AG08395 (cell line): ENCODE results near the gene ADCYAP1.
"Not testable (repeated sequence)": the region's sequence is repeated elsewhere in the genome, so short reads cannot be mapped to it uniquely, and the experiment has no call there.

ENCODE experiments used
- DNase-seq: peaks from one replicate; pipeline ENCODE4 v3.0.0; 2012; ENCODE audit warnings: mixed read lengths, low spot score

Gene ADCYAP1

GRCh38 chr18:904218-905090, at the start of gene ADCYAP1:
ADCYAP1 (plus strand) TSS chr18:904871; CDS start chr18:905387, 516 bp downstream.
- no peak for DNase-seq

GRCh38 chr18:857986-858385, 46.7 kb upstream of the ADCYAP1 start:
- no peak for DNase-seq

DNA sequence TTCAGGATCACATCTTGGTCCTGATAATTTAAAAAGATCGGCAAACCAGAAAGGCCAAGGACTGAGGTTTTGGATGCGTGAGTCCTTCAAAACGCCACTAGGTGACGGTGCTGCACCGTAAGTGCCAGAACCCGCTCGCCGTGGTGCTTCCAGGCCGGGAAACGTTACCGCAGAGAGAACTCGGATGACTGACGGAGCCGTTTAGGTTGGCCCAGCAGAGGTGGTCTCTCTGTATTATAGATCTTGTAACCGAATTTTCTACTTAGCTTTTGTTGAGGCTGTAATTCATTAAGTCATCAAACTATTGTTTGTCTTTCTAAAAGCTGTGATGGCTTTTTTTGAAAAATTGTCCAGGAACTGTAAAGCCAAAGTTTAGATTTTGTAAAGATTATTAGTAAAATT, 39.8 kb upstream of the ADCYAP1 start:
- peak; percentile 75 for DNase-seq

DNA sequence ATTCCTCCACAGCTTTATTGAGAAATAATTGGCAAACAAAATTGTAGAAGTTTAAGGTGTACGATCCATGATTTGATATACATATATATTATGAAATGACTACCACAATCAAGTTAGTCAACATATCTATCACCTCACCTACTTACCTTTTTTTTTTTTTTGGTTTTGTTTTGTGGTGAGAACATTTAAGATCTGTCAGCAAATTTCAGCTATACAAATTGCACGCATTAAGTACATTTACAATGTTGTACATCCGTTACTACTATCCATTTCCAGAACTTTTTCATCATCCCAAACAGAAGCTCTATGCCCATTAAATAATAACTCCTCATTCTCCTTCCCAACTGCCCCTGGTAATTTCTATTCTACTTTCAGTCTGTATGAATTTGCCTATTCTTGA, 37.4 kb upstream of the ADCYAP1 start:
- no peak for DNase-seq

- DNase-seq: not testable (repeated sequence)
Measured at GRCh38 chr18:873426-873825, 31.2 kb upstream of the ADCYAP1 start.

- no peak for DNase-seq
Measured at GRCh38 chr18:875912-876311, 28.8 kb upstream of the ADCYAP1 start.

DNA sequence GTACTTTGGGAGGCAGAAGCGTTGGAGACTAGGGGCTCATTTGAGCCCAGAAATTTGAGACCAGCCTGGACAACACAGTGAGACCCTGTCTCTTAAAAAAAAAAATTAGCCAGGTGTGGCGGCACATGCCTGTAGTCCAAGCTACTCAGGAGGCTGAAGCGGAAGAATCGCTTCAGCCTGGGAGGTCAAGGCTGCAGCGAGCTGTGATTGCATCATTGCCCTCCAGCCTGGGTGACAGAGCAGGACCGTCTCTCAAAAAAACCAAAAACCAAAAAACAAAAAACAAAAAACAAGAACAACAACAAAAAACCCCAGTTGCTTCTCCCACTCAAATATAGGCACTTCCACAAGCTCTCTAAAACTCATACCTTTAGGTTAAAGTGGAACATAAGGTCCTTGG, 27.4 kb upstream of the ADCYAP1 start:
- no peak for DNase-seq

DNA sequence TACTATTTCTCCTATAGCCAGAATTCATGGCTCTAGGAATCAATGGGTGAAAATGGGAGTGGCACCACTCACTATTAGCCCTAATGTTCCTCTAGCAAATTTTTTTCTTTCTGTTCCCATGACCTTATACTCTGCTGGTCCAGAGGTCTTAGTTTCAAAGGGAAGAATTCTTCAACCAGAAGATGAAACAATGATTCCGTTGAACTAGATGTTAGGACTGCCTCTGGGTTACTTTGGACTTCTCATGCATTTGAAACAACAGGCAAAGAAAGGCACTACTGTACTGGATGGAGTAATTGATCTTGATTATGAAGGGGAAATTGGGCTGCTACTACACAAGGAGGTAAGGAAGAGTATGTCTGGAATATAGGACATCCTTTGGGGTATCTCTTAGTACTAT, 18.6 kb upstream of the ADCYAP1 start:
- no peak for DNase-seq

- DNase-seq: no peak
Measured at GRCh38 chr18:887716-888115, 17.0 kb upstream of the ADCYAP1 start.

DNA sequence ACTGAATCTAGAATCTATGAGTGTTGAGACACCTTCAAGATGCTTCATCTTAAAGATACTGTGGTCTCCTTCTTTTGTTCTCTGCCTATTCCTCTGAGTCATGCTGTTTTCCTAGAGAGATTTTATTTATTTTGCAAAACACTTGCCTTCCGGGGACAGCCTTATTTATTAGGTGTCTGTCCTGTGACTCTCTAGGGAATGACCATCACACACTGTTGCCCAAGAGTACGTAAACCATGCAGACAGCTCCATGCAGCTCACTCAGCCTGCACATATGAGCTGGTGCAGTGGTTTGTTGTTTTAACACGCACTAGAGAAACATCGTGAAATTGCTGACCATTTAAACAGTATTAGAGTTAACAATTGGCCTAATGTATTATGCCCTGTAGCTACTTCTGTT, 12.4 kb upstream of the ADCYAP1 start:
- DNase-seq: no peak

DNA sequence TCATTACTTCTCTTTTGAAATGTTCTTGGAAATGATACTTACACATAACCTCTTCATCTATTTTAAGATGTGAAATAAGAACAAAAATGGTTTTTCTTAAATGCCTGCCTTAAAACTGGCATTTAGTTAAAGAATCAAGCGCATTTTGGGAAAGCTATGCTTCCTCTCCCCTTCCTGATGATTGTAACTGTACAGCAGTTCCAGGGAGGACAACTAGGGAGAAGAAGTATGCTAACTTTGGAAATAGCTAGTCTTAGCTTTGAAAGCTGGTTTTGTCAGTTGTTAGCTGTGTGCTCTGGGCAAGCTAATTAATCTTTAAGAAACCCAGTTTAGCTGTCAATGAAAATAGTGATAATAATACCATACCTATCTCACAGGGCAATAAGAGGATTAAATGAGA, 8.4 kb upstream of the ADCYAP1 start:
- DNase-seq: no peak

- DNase-seq: no peak
Measured at GRCh38 chr18:901761-902160, 2.9 kb upstream of the ADCYAP1 start.

DNA sequence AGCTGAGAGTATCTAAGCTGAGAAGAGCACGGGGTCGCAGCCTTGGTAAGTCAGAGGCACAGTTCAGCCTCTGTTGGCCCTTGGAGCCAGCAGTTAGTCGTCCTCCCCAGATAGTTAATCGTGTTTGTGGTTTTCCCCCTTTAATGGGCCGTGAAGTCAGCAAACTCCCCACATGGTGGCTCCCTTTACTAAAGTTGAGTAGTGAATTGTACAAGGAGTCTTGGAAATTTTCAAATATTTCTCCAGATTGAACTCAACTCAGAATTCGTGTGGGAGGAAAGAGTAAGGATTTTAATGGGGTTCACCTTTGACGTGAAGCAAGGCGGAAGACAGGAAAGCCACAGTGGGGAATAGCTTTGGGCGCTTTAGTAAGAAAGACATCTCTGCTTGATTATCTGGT, 2.4 kb upstream of the ADCYAP1 start:
- no peak for DNase-seq

DNA sequence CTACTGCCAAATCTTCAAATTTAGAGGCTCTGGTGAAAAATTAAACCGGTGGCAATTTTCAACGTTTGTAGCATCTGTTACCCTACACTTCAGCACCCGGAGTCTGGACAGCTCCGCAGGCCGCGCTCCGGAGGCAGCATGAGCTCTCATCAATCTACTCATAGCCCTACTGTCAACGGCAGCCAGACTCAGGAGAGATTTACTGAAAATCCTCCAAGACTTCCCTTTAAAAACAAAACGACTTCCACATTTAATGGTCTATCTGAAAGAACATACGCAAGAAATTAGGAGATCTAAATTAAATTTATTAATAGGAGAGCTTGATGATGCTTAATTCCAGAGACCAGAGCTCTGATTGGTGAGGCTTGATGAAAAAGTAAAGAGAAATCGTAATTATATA, 970 bp upstream of the ADCYAP1 start:
- DNase-seq: peak; percentile 33

DNA sequence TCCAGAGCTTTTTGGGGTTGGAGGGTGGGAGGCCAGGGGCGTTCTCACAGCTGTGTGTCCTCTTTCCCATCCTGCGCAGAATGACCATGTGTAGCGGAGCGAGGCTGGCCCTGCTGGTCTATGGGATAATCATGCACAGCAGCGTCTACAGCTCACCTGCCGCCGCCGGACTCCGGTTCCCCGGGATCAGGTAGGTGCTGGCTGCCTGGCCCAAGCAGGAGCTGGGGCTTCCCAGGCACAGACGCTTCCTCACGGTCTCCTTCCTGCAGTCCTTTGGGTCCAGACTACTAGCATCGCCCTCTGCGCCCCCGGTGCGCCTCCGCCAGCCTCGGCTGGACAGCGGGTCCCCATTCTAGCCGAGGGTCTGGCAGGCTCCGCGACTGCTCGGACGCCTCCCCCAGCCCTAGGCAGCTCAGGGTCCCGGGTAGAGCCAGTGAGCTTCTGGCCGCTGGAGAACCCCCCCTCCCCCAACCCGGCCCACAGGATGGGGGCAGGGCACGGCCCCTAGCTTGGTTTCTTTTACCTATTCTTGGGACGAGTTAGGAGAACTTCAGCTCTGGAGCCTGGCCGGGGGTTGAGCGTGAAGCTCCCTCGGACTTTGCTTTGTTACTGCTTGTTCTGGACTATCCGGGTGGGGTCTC, 756 bp downstream of the ADCYAP1 start:
- DNase-seq: no peak

GRCh38 chr18:905948-906415, 1.3 kb downstream of the ADCYAP1 start:
- DNase-seq: no peak

GRCh38 chr18:906416-907114, 1.9 kb downstream of the ADCYAP1 start:
- no peak for DNase-seq

DNA sequence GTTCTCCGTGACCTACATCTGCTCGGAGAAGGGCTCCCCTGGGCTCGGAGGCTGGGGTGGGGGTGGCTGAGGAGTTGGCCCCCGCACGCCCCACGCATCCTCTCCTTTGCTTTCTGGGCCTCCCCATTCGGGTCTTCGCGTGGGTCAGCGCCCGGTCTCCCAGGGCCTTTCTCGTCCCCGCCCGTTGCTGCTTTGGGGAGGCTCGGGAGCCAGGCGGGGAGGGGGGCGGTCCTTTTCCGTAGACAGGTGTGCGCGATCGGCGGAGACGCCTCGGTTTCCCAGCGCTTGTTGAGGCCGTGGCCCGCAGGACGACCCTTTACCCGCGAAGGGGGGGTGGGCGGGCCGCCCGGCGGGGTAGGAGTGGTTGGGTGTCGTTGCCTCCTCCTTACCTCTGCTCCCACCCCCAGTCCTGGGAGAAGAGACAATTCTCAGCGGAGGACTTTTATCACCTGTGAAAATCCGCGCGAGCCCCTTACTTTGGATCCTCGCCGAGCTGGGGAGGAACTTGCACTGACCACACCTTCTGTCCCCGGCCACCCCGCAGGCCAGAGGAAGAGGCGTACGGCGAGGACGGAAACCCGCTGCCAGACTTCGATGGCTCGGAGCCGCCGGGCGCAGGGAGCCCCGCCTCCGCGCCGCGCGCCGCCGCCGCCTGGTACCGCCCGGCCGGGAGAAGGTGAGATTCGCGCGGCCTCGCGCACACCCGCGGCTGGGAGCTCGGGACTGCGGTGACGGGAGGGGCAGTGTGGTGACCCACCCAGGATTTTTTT, 2.6 kb downstream of the ADCYAP1 start:
- DNase-seq: no peak

DNA sequence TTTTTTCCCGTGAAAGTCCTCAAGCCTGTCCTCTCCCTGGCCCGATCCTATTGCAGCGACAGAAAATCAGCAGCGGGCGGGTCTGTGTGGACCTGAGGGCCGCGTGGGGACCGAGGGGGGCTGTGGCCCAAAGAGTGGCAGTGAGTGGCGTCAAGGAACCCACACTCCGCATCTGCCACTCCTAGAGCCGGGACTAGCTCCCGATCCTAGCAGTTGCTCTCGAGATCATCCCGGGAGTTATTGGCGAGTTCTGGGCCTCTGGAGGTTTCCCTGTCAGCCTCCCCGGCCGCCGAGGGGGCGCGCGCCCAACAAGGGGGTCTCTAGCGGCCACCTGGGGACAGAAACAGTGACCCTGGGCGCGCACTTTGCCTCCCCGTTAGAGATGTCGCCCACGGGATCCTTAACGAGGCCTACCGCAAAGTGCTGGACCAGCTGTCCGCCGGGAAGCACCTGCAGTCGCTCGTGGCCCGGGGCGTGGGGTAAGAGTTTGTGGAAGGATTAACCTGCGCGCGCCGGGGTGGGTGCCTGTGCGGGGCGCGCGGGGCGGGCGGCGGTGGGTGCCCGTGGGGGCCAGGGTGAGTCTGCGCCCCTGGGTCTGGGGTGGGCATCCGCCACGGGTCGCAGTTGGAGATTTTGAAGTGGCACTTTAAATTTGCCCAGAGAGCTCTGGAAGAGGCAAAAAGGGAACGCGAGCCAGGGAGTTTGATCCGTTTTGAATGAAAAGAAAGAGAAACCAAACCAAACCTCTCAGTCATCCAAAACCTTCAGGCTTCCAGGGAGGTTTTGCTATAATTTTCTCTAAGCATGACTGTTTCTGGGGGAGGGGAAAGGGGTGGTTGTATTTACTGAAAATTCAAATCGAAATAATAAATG, 3.5 kb downstream of the ADCYAP1 start:
- no peak for DNase-seq

DNA sequence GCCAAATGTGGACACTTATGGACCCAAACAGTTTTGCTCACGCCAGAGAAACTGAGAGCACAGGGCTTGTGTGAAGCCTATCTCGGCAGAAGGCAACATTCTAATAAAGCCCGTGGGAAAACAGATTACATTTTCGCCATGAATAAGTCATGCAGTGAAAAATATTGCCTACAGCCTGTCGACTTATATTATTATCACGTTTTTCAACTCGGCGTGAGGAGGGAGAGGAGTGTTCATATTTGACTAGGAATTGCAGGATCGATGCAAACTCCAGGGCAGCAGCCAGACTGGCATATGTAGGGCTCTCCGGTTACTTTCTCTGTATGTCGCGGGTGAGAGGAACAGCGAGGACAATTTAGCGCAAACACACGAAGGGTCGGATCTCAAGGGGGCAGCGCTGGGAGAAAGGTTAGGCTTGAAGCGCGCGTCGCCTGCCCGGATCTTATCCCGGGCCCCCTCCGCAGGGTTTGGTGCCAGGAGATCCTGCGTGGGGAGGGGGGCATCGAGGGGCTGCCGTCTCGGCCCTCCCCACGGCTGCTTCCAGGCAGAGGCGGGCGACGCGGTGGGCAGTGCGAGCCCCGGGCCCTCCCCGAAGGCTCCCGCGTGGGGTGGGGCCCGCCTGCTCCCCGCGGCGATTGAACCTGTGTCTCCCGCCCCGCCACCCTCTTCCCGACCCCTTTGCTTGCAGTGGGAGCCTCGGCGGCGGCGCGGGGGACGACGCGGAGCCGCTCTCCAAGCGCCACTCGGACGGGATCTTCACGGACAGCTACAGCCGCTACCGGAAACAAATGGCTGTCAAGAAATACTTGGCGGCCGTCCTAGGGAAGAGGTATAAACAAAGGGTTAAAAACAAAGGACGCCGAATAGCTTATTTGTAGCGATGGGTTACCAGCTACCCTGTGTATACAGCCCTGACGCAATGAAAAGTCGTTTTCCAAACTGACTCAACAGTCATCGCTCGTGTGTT, 4.4 kb downstream of the ADCYAP1 start:
- DNase-seq: no peak
